ENCODE results near the gene GLT6D1.

Gene GLT6D1

DNA sequence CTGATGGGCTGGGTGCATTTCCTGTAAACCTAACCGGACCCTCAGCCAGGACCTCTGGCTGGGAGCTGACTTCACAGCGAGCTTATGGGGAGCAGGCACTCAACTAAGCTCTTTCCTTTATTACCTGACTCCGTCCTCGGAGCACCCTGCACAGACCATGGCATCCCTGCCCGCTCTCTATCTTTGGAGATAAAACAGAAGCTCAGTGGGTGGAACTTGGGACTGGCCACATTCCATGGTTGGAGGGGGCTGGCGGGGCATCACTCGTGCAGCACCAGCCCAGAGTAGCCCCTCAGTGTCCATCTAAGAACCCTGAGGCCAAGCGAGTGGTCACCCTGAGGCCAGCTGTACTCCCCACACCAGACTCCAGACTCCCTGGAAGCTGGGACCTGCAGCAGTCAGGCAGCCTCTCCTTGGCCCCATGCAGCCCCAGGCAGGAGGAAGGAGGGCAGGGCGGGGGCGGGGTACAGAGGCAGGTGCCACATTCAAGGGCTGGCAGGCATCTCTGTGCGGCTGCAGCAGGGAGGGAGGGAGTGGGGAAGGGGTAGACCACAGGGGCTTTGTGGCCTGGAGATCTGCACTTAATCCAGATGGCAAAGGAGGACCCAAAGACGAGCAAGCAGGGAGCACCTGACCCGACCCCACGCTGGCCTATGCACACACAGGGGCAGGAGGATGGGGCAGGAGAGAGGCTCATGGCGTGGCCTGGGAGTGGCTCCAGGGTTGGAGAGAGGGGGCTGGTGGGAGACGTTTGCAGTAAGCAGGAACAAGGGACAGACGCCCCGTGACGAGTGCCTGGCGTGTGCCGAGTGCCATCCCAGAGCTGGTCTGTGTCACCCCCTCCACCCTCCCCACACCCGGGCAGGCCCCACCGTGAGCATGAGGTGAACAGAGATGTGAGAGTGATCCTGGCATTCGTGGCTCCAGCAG, 26.1 kb downstream of the GLT6D1 start:
- Histone ChIP-seq H3K36me3 (replicated peaks; ENCODE audit: low read depth, low read length) (no peaks in the 10 kb centered on the region), H3K4me1 (ENCODE audit: low read length) (no peaks in the 10 kb centered on the region), H3K9me3 (ENCODE audit: insufficient read depth, low read length) (no peaks in the 10 kb centered on the region), H3K27me3 (ENCODE audit: low read depth, low read length) (no peaks in the 10 kb centered on the region), H4K20me1 (ENCODE audit: insufficient read depth, low read length) (no peaks in the 10 kb centered on the region), H2AFZ (ENCODE audit: low read depth, low read length) (no peak overlapping the region), H3K9ac (ENCODE audit: low read length) (no peak overlapping the region), H3K4me2 (ENCODE audit: low read length) (no peak overlapping the region), H3K4me3 (ENCODE audit: low read length) (no peak overlapping the region), H3K79me2 (ENCODE audit: low read length) (no peaks in the 10 kb centered on the region), H3K27ac (ENCODE audit: low read length) (no peak overlapping the region)
- TF ChIP-seq EZH2phosphoT487 (IDR thresholded peaks at IDR 0.05; ENCODE audit: low read depth) = no peak
- TF ChIP-seq, protein P1, sequence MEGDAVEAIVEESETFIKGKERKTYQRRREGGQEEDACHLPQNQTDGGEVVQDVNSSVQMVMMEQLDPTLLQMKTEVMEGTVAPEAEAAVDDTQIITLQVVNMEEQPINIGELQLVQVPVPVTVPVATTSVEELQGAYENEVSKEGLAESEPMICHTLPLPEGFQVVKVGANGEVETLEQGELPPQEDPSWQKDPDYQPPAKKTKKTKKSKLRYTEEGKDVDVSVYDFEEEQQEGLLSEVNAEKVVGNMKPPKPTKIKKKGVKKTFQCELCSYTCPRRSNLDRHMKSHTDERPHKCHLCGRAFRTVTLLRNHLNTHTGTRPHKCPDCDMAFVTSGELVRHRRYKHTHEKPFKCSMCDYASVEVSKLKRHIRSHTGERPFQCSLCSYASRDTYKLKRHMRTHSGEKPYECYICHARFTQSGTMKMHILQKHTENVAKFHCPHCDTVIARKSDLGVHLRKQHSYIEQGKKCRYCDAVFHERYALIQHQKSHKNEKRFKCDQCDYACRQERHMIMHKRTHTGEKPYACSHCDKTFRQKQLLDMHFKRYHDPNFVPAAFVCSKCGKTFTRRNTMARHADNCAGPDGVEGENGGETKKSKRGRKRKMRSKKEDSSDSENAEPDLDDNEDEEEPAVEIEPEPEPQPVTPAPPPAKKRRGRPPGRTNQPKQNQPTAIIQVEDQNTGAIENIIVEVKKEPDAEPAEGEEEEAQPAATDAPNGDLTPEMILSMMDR (IDR thresholded peaks at IDR 0.05; ENCODE audit: low read depth, low read length) = no peak

DNA sequence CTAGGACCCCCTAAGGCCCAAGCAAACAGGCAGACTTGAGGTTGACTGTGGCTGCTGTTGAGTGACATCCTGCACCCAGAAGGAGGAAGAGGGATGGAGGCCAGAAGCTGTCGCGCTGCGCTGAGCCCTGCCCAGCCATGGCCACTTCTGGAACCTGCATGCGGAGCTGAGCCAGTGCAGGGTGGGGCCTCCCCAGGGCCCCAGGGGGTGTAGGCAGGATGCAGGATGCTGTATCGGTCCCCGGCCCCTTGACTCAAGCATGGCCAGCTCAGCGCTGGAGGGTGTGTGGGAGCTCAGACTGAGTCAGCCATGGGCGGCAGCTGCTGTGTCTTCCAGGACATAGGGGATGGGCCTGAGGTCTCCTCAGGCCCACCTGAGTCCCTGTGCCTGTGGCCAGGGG, 26.9 kb downstream of the GLT6D1 start:
- no peaks in the 10 kb centered on the region for H4K20me1 ChIP-seq (ENCODE audit: insufficient read depth, low read length)
- no peaks in the 10 kb centered on the region for H3K36me3 ChIP-seq (replicated peaks; ENCODE audit: low read depth, low read length)
- H3K27ac ChIP-seq (ENCODE audit: low read length) = no peak overlapping the region
- no peak overlapping the region for H3K4me3 ChIP-seq (ENCODE audit: low read length)
- H3K4me2 ChIP-seq (ENCODE audit: low read length) = no peak overlapping the region
- H3K27me3 ChIP-seq (ENCODE audit: low read depth, low read length) = no peaks in the 10 kb centered on the region
- H3K79me2 ChIP-seq (ENCODE audit: low read length) = no peaks in the 10 kb centered on the region
- H3K9ac ChIP-seq (ENCODE audit: low read length) = no peak overlapping the region
- no peaks in the 10 kb centered on the region for H3K4me1 ChIP-seq (ENCODE audit: low read length)
- TF ChIP-seq, protein P1 (IDR thresholded peaks at IDR 0.05; ENCODE audit: low read depth, low read length) = no peak
- no peak for TF ChIP-seq EZH2phosphoT487 (IDR thresholded peaks at IDR 0.05; ENCODE audit: low read depth)
- no peaks in the 10 kb centered on the region for H3K9me3 ChIP-seq (ENCODE audit: insufficient read depth, low read length)
- no peak overlapping the region for H2AFZ ChIP-seq (ENCODE audit: low read depth, low read length)

DNA sequence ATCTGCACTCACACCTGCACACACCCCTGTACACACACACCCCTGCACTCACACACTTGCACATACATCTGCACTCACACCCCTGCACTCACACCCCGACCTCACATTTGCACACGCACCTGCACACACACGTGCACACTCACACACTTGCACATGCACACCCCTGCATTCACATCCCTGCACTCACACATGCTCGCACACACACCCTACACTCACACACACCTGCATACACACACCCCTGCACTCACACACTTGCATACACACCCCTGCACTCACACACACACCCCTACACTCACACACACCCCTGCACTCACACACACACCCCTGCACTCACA, 27.5 kb downstream of the GLT6D1 start:
- H3K4me1 ChIP-seq (ENCODE audit: low read length) = no peaks in the 10 kb centered on the region
- H4K20me1 ChIP-seq (ENCODE audit: insufficient read depth, low read length) = no peaks in the 10 kb centered on the region
- H2AFZ ChIP-seq (ENCODE audit: low read depth, low read length) = no peak overlapping the region
- no peak overlapping the region for H3K27ac ChIP-seq (ENCODE audit: low read length)
- H3K4me2 ChIP-seq (ENCODE audit: low read length) = no peak overlapping the region
- no peak overlapping the region for H3K9ac ChIP-seq (ENCODE audit: low read length)
- no peaks in the 10 kb centered on the region for H3K9me3 ChIP-seq (ENCODE audit: insufficient read depth, low read length)
- H3K4me3 ChIP-seq (ENCODE audit: low read length) = no peak overlapping the region
- no peaks in the 10 kb centered on the region for H3K36me3 ChIP-seq (replicated peaks; ENCODE audit: low read depth, low read length)
- TF ChIP-seq, protein P1 (IDR thresholded peaks at IDR 0.05; ENCODE audit: low read depth, low read length) = no peak
- no peak for TF ChIP-seq EZH2phosphoT487 (IDR thresholded peaks at IDR 0.05; ENCODE audit: low read depth)
- H3K27me3 ChIP-seq (ENCODE audit: low read depth, low read length) = no peaks in the 10 kb centered on the region
- no peaks in the 10 kb centered on the region for H3K79me2 ChIP-seq (ENCODE audit: low read length)

DNA sequence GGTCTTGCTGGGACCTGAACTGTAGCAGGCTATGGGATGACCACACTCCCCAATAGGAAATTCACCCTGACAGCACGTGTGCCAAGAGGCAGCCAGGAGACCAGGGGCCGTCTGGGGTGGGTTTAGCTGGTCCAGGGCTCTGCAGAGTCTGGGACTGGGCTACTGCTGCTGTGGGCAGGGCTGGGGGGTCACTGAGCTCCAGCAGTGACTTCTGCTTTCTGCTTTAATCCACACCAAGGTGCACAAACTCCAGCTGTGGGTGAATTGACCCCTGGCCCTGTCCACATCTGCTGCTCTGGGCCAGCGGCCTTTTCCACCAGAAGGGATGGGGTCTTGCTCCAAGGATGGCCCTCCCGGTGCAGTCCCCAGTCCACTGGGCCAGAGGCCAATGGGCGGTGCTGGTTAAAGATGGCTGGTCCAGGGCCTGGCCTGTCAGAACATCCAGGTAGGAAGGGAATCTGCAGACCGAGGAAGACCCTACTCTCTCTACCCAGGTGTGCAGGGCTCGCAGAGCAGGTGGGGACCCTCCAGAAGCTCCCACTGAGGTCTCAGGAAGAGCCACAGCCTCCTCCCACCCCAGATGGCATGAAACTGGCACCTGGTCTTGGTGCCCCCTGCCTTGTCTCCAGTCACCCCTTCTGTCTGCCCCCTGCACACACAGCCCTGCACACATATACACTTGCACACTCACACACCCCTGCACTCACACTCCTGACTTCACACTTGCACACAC, 28.0 kb downstream of the GLT6D1 start:
- H4K20me1 ChIP-seq (ENCODE audit: insufficient read depth, low read length) = no peaks in the 10 kb centered on the region
- no peak overlapping the region for H3K4me3 ChIP-seq (ENCODE audit: low read length)
- H3K9ac ChIP-seq (ENCODE audit: low read length) = no peak overlapping the region
- no peak overlapping the region for H3K27ac ChIP-seq (ENCODE audit: low read length)
- H2AFZ ChIP-seq (ENCODE audit: low read depth, low read length) = no peak overlapping the region
- H3K27me3 ChIP-seq (ENCODE audit: low read depth, low read length) = no peaks in the 10 kb centered on the region
- H3K4me1 ChIP-seq (ENCODE audit: low read length) = no peaks in the 10 kb centered on the region
- H3K36me3 ChIP-seq (replicated peaks; ENCODE audit: low read depth, low read length) = no peaks in the 10 kb centered on the region
- no peak for TF ChIP-seq EZH2phosphoT487 (IDR thresholded peaks at IDR 0.05; ENCODE audit: low read depth)
- TF ChIP-seq, protein P1 (IDR thresholded peaks at IDR 0.05; ENCODE audit: low read depth, low read length) = no peak
- H3K9me3 ChIP-seq (ENCODE audit: insufficient read depth, low read length) = no peaks in the 10 kb centered on the region
- H3K4me2 ChIP-seq (ENCODE audit: low read length) = no peak overlapping the region
- no peaks in the 10 kb centered on the region for H3K79me2 ChIP-seq (ENCODE audit: low read length)

Measured in OCI-LY3 (cell line).